ENCODE results near the gene FBXL7. TPM values are rescaled to one million over a fixed set of nuclear protein-coding genes. Genes with fewer than 3 reads are reported as not detected.

The FBXL7 gene
- total RNA-seq, 4 donors from 2014 or later = 2.0 to 6.8 (median 3.9) TPM

GRCh38 chr5:15731699-15732098, 231.7 kb downstream of the FBXL7 start:
- intact Hi-C loops (cut with DNase I; ENCODE audit: low total_unique reads) = no loop called here
- TF ChIP-seq POLR2A (IDR thresholded peaks at IDR 0.05) = no peak
- no peak for TF ChIP-seq CTCF (IDR thresholded peaks at IDR 0.05)
- WGBS, 2 donors = 87 to 95% methylated on average over 4 of the region's 4 CpGs
- no peak overlapping the region for H3K4me3 ChIP-seq (ENCODE audit: low read depth, poor library complexity, severe bottlenecking)
- DNase-seq (ENCODE audit: low spot score in 2 of 2) = no peak

GRCh38 chr5:15734058-15734457, 234.1 kb downstream of the FBXL7 start:
- intact Hi-C loops (cut with DNase I; ENCODE audit: low total_unique reads) = no loop called here
- H3K4me3 ChIP-seq (ENCODE audit: low read depth, poor library complexity, severe bottlenecking) = no peak overlapping the region
- DNase-seq (ENCODE audit: low spot score in 2 of 2) = no peak
- WGBS, 2 donors = 91 to 95% methylated on average over 7 of the region's 7 CpGs
- TF ChIP-seq CTCF (IDR thresholded peaks at IDR 0.05) (no peak), POLR2A (IDR thresholded peaks at IDR 0.05) (no peak)

- TF ChIP-seq CTCF (IDR thresholded peaks at IDR 0.05) (no peak), POLR2A (IDR thresholded peaks at IDR 0.05) (no peak)
- WGBS, 2 donors = 60 to 65% methylated on average over 8 of the region's 8 CpGs
- H3K4me3 ChIP-seq (ENCODE audit: low read depth, poor library complexity, severe bottlenecking) = no peak overlapping the region
- intact Hi-C loops (cut with DNase I; ENCODE audit: low total_unique reads) = no loop called here
- DNase-seq (ENCODE audit: low spot score in 2 of 2) = no peak
Measured at GRCh38 chr5:15737036-15737821, 237.2 kb downstream of the FBXL7 start.

- DNase-seq (ENCODE audit: low spot score in 2 of 2) = no peak
- 41 to 43% methylated on average over 5 of the region's 5 CpGs for WGBS, 2 donors
- TF ChIP-seq CTCF (IDR thresholded peaks at IDR 0.05) = no peak
- TF ChIP-seq POLR2A (IDR thresholded peaks at IDR 0.05) = no peak
- intact Hi-C loops (cut with DNase I; ENCODE audit: low total_unique reads) = no loop called here
- H3K4me3 ChIP-seq (ENCODE audit: low read depth, poor library complexity, severe bottlenecking) = no peak overlapping the region
Measured at GRCh38 chr5:15737871-15738664, 238.1 kb downstream of the FBXL7 start.

- no peak for TF ChIP-seq POLR2A (IDR thresholded peaks at IDR 0.05)
- TF ChIP-seq CTCF (IDR thresholded peaks at IDR 0.05) = no peak
- intact Hi-C loops (cut with DNase I; ENCODE audit: low total_unique reads) = no loop called here
Measured at GRCh38 chr5:15740383-15740782, 240.4 kb downstream of the FBXL7 start.

More at GRCh38 chr5:15740383-15740782, 240.4 kb downstream of the FBXL7 start:
- no peak overlapping the region for H3K4me3 ChIP-seq (ENCODE audit: low read depth, poor library complexity, severe bottlenecking)
- DNase-seq (ENCODE audit: low spot score in 2 of 2) = no peak

Data from lower leg skin (tissue), 4 donors.